Mucosa of descending colon (tissue), 3 donors: ENCODE data around the gene SORCS2. TPM values are rescaled to one million over a fixed set of nuclear protein-coding genes. Genes with fewer than 3 reads are reported as not detected.

Experiments used
- ATAC-seq: fragments of 200-7000 bp; cut with Tn5 transposase; one replicate; pipeline ENCODE4 v1.9.1; 2020; ENCODE audit warnings: mild to moderate bottlenecking, moderate library complexity
- DNase-seq, 3 donors: peaks; one replicate each; pipeline ENCODE4 v3.0.0-alpha.2; 2020
- H3K36me3 ChIP-seq: fragments of 200-600 bp; one replicate; pipeline ENCODE4 v1.8.0; 2021; ENCODE audit warnings: low read depth, mild to moderate bottlenecking
- H3K4me1 ChIP-seq: fragments of 200-600 bp; one replicate; pipeline ENCODE4 v1.8.0; 2021; ENCODE audit warnings: low read depth, mild to moderate bottlenecking
- H3K4me3 ChIP-seq: fragments of 200-600 bp; one replicate; pipeline ENCODE4 v1.8.0; 2021; ENCODE audit warnings: mild to moderate bottlenecking
- H3K9me3 ChIP-seq: fragments of 200-600 bp; one replicate; pipeline ENCODE4 v1.8.0; 2021; ENCODE audit warnings: mild to moderate bottlenecking
- CTCF ChIP-seq: fragments of 200-600 bp; IDR thresholded peaks from one replicate; pipeline ENCODE4 v1.8.0; 2022; ENCODE audit warnings: antibody characterized with exemption, mild to moderate bottlenecking
- intact Hi-C, 2 donors: fragments of 100-400 bp; cut with DNase I in 1 of 2; cut with micrococcal nuclease in 1 of 2; formaldehyde crosslinking; loops; one replicate each; pipeline versions ENCODE4 v1.11.0 to v1.11.1; 2022; cut with DNase I, micrococcal nuclease
- total RNA-seq, 3 donors: library from RNA; stranded (reverse); fragmentation: NEBNext Ultra II Directional in 2 of 3; extraction: Animal tissue kit (Norgen Biotek cat#: 25700) in 2 of 3; gene quantifications; one replicate each; pipeline versions ENCODE4 v1.2.1 to v1.2.4, GENCODE V29; 2021 to 2023
- donor health status: DM: no; HTN: no; CAD: no; lungs with moderate emphysema.
- donor health status: DM: no; HTN: no; CAD: no.
- donor health status: DM: no; HTN: yes; CAD: no.

SORCS2 gene
- total RNA-seq, 3 donors from 2014 or later = 0.20 to 3.1 (median 1.5) TPM

- DNase-seq (no peak), ATAC-seq (no peak)
- intact Hi-C loops = no loop called here
- no peak overlapping the region for H3K4me3 ChIP-seq
- no peaks in the 10 kb centered on the region for H3K9me3 ChIP-seq
- no peaks in the 10 kb centered on the region for H3K4me1 ChIP-seq
- H3K36me3 ChIP-seq = no peaks in the 10 kb centered on the region
- TF ChIP-seq CTCF = no peak
Measured at GRCh38 chr4:7645158-7645557, 452.8 kb downstream of the SORCS2 start.

DNA sequence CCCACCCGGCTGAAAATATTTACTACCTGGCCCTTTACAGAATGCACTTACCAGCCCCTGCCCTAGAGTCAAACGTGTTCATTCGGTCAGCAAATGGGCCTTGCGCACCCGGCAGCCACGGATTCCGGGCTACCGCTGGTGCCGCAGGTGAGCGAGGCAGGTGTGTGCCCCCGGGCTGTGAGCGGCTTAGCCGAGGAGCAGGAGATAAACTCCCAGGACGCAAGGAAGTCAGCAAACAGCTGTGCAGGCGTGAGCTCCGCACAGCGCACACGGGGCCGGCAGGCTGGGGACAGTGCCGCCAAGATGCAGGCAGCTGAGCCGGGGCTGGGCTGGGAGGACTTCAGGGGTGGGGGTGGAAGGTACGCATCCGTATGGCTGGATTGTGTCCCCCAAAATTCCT is 453.6 kb downstream of the SORCS2 start:
- no peak for ATAC-seq
- Histone ChIP-seq H3K36me3 (no peaks in the 10 kb centered on the region), H3K9me3 (no peaks in the 10 kb centered on the region), H3K4me3 (no peak overlapping the region), H3K4me1 (no peaks in the 10 kb centered on the region)
- no peak for TF ChIP-seq CTCF
- DNase-seq = no peak
- intact Hi-C loops = no loop called here

- TF ChIP-seq CTCF = no peak
- ATAC-seq (no peak), DNase-seq (no peak)
- no peaks in the 10 kb centered on the region for H3K4me1 ChIP-seq
- H3K4me3 ChIP-seq = no peak overlapping the region
- H3K9me3 ChIP-seq = no peaks in the 10 kb centered on the region
- no peaks in the 10 kb centered on the region for H3K36me3 ChIP-seq
- intact Hi-C loops = no loop called here
Measured at GRCh38 chr4:7646384-7647061, 454.2 kb downstream of the SORCS2 start.

DNA sequence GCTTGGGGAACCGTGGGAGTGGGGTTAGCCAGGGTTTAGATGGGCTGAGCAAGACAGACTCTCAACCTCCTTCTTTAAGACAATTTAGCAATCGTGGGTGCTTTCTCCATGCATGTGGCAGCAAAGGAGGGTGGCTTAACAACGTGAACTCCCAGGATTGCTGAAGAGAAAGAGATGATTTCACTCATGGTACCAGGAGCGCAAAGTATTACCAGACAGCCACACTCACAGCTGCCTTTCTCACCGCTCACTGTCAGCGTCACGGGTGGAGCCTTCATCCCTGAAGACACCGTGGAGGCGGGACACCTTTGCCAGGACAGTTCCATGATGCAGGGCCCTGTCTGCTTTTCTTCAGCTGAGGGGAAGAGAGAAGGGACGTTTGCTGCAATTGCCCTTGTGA is 454.8 kb downstream of the SORCS2 start:
- Histone ChIP-seq H3K36me3 (no peaks in the 10 kb centered on the region), H3K4me1 (no peaks in the 10 kb centered on the region), H3K9me3 (no peaks in the 10 kb centered on the region), H3K4me3 (no peak overlapping the region)
- ATAC-seq (no peak), DNase-seq (no peak)
- no peak for TF ChIP-seq CTCF
- intact Hi-C loops = no loop called here

GRCh38 chr4:7647600-7648543 is 455.5 kb downstream of the SORCS2 start:
- Histone ChIP-seq H3K36me3 (no peaks in the 10 kb centered on the region), H3K4me3 (no peak overlapping the region), H3K4me1 (no peaks in the 10 kb centered on the region), H3K9me3 (no peaks in the 10 kb centered on the region)
- intact Hi-C loops = no loop called here
- ATAC-seq (peak; percentile 27), DNase-seq (peak in 1 of 3 donors; percentile 60)
- TF ChIP-seq CTCF = no peak
